GM12878 (cell line): ENCODE results near the gene APPL2. TPM values are rescaled to one million over a fixed set of nuclear protein-coding genes. Genes with fewer than 3 reads are reported as not detected.
"Not testable (repeated sequence)": the region's sequence is repeated elsewhere in the genome, so short reads cannot be mapped to it uniquely, and the experiment has no call there.

Experiments used
- ATAC-seq: fragments of 200-7000 bp; cut with Tn5 transposase; 3 replicates; pipeline ENCODE4 v1.9.1; 2020; ENCODE audit warnings: mild to moderate bottlenecking, moderate library complexity
- BruUV-seq: library from RNA; stranded (reverse); fragments of 400-500 nt; replicated peaks from 2 replicates; lab custom pipeline; 2021; lab: Mats Ljungman, UMichigan
- CTCF ChIA-PET: fragments of 300-600 bp; sonication (Branson Sonifier 250); formaldehyde crosslinking; extraction: SDS; loops from one replicate; lab custom pipeline; 2021; ENCODE audit warnings: inconsistent platforms; lab: Yijun Ruan, JAX
- POLR2A ChIA-PET: fragments of 350-600 bp; formaldehyde crosslinking; extraction: SDS; loops from one replicate; lab custom pipeline; 2021; ENCODE audit warnings: inconsistent platforms; lab: Charles Lee
- RAD21 ChIA-PET: fragments of 300-600 bp; sonication (Branson Sonifier 250); formaldehyde crosslinking; loops from one replicate; lab custom pipeline; 2023; ENCODE audit warnings: antibody characterized with exemption; ENCODE audit not compliant: unreplicated experiment; lab: Charles Lee
- SMC1A ChIA-PET: fragments of 300-600 bp; sonication (Branson Sonifier 250); formaldehyde crosslinking; loops from one replicate; lab custom pipeline; 2023; ENCODE audit not compliant: unreplicated experiment, uncharacterized antibody; lab: Charles Lee
- DNase-seq: peaks from one replicate; pipeline ENCODE4 v3.0.0-alpha.2; 2011; ENCODE audit warnings: low read depth, low spot score
- FAIRE-seq: peaks from 3 replicates; lab custom pipeline; 2011; peaks lifted over from hg19 to GRCh38; lab: Jason Lieb, UNC
- H2AFZ ChIP-seq: 2 replicates; pipeline ENCODE4 v1.6.0; 2011; ENCODE audit warnings: low read depth, low read length, control low read depth; ENCODE audit not compliant: control insufficient read depth
- H3K27ac ChIP-seq: 2 replicates; pipeline ENCODE4 v1.5.1; 2011; ENCODE audit warnings: control low read depth; ENCODE audit not compliant: control insufficient read depth, insufficient read depth
- H3K27me3 ChIP-seq, 2 experiments: replicated peaks in 1 of 2; 2 replicates each; pipeline versions ENCODE4 v1.6.0 to v1.6.1; 2011; ENCODE audit warnings: low read length in 1 of 2; ENCODE audit not compliant: control insufficient read depth in 2 of 2, insufficient read depth in 2 of 2
- H3K36me3 ChIP-seq, 2 experiments: 2 replicates each; pipeline ENCODE4 v1.5.1; 2011; ENCODE audit warnings: low read length in 1 of 2; ENCODE audit not compliant: control insufficient read depth in 2 of 2, insufficient read depth in 2 of 2
- H3K4me1 ChIP-seq: 2 replicates; pipeline ENCODE4 v1.6.1; 2011; ENCODE audit warnings: mild to moderate bottlenecking, low read length, moderate library complexity, mixed read lengths; ENCODE audit not compliant: control insufficient read depth, insufficient read depth
- H3K4me2 ChIP-seq: 2 replicates; pipeline ENCODE4 v1.6.0; 2011; ENCODE audit warnings: control low read depth; ENCODE audit not compliant: control insufficient read depth, insufficient read depth
- H3K4me3 ChIP-seq: fragments of 200-600 bp; sonication (generic); 2 replicates; pipeline ENCODE4 v1.5.1; 2016
- H3K79me2 ChIP-seq: 2 replicates; pipeline ENCODE4 v1.6.0; 2011; ENCODE audit warnings: low read length; ENCODE audit not compliant: control insufficient read depth, insufficient read depth
- H3K9ac ChIP-seq: 2 replicates; pipeline ENCODE4 v1.8.0; 2011; ENCODE audit warnings: low read length, control low read depth, mixed read lengths; ENCODE audit not compliant: control insufficient read depth, insufficient read depth
- H3K9me3 ChIP-seq: replicated peaks from 3 replicates; pipeline ENCODE4 v1.5.1; 2011; ENCODE audit warnings: mild to moderate bottlenecking, low read length; ENCODE audit not compliant: control insufficient read depth, insufficient read depth
- H4K20me1 ChIP-seq: 2 replicates; pipeline ENCODE4 v1.6.0; 2011; ENCODE audit not compliant: control insufficient read depth, insufficient read depth
- WGBS: methylation state at CpG from one replicate; pipeline ENCODE4 v1.1.6; 2016; ENCODE audit warnings: low lambda C conversion rate; ENCODE audit not compliant: insufficient replicate concordance, insufficient coverage; ENCODE audit errors: missing lambda C conversion rate; 5-methylcytosine and 5-hydroxymethylcytosine counted together
- in situ Hi-C: fragments of 300-500 bp; cut with MboI; formaldehyde crosslinking; loops from 9 replicates; pipeline ENCODE4 v1.14.3; 2018; ENCODE audit warnings: mixed read lengths
- intact Hi-C: fragments of 100-400 bp; cut with micrococcal nuclease; formaldehyde crosslinking; loops from one replicate; pipeline ENCODE4 v1.14.2; 2022; ENCODE audit not compliant: unreplicated experiment
- polyA plus RNA-seq, 11 experiments: library from polyadenylated mRNA; depleted of rRNA in 4 of 11; unstranded in 6 of 11; stranded (reverse) in 5 of 11; fragments of >200 nt; fragmentation: Nextera tagmentation in 4 of 11; fragmentation: Illumina TruSeq in 1 of 11; extraction: Ambion mirVana in 4 of 11; extraction: Trizol in 1 of 11; gene quantifications; 1 replicate in 1 of 11; 2 replicates in 10 of 11; pipeline versions ENCODE4 v1.2.1 to v1.2.3, GENCODE V29; 2011 to 2016; ENCODE audit warnings: inconsistent platforms in 2 of 11, missing spikeins in 2 of 11, low read depth in 1 of 11
- total RNA-seq, 4 experiments: library from RNA; depleted of rRNA in 3 of 4; stranded (reverse); fragments of >200 nt in 3 of 4; fragmentation: Illumina TruSeq in 1 of 4; extraction: Trizol in 1 of 4; gene quantifications; 2 replicates each; pipeline versions ENCODE4 v1.2.1 to v1.2.3, GENCODE V29; 2013 to 2021

Gene APPL2
- total and polyA plus RNA-seq, 10 of the 15 experiments (the other 5 are each of a cell fraction or from before 2014, with no cell fraction given), result 1.9 to 14.2 (median 7.5) TPM

GRCh38 chr12:105183406-105183805 lies 52.6 kb downstream of the APPL2 start:
- H2AFZ ChIP-seq, H4K20me1 ChIP-seq, in situ Hi-C loops, H3K4me3 ChIP-seq, BruUV-seq, H3K36me3 ChIP-seq, DNase-seq, H3K27ac ChIP-seq, H3K9me3 ChIP-seq, SMC1A ChIA-PET, FAIRE-seq, H3K27me3 ChIP-seq, RAD21 ChIA-PET, POLR2A ChIA-PET, H3K4me1 ChIP-seq, intact Hi-C loops, H3K79me2 ChIP-seq, H3K4me2 ChIP-seq, H3K9ac ChIP-seq, CTCF ChIA-PET, ATAC-seq: not testable (repeated sequence)
- 71% methylated on average over 4 of the region's 4 CpGs for WGBS

DNA sequence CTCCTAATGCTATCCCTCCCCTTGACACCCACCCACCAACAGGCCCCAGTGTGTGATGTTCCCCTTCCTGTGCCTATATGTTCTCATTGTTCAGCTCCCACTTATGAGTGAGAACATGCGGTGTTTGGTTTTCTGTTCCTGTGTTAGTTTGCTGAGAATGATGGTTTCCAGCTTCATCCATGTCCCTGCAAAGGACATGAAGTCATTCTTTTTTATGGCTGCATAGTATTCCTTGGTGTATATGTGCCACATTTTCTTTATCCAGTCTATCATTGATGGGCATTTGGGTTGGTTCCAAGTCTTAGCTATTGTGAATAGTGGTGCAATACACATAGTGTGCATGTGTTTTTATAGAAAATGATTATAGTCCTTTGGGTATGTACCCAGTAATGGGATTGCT lies 56.9 kb downstream of the APPL2 start:
- H3K36me3 ChIP-seq, in situ Hi-C loops, FAIRE-seq, SMC1A ChIA-PET, H3K4me1 ChIP-seq, intact Hi-C loops, H3K4me2 ChIP-seq, DNase-seq, H3K9ac ChIP-seq, H3K79me2 ChIP-seq, H4K20me1 ChIP-seq, ATAC-seq, POLR2A ChIA-PET, CTCF ChIA-PET, RAD21 ChIA-PET, H3K27me3 ChIP-seq, H3K27ac ChIP-seq, H2AFZ ChIP-seq, H3K9me3 ChIP-seq, BruUV-seq, H3K4me3 ChIP-seq: not testable (repeated sequence)
- WGBS, result no CpG with 5 or more reads among the region's 1 CpG
